WTC11 (cell line): ENCODE measurements around the gene HAP1. TPM values are rescaled to one million over a fixed set of nuclear protein-coding genes. Genes with fewer than 3 reads are reported as not detected.
A peak's percentile ranks its signal among the peaks of the same experiment; 100 is the strongest.

ENCODE experiments used
- ATAC-seq: fragments of 200-7000 bp; cut with Tn5 transposase; 2 replicates; pipeline ENCODE4 v1.10.0; 2021; ENCODE audit warnings: mild to moderate bottlenecking, moderate library complexity
- CTCF ChIA-PET: fragments of 300-600 bp; sonication (Branson Sonifier 250); formaldehyde crosslinking; loops from one replicate; lab custom pipeline; 2021; ENCODE audit warnings: antibody characterized with exemption; lab: Charles Lee
- POLR2A ChIA-PET: fragments of 350-600 bp; sonication (Branson Sonifier 250); formaldehyde crosslinking; loops from one replicate; lab custom pipeline; 2021; ENCODE audit warnings: antibody characterized with exemption; lab: Charles Lee
- DNase-seq: peaks from one replicate; pipeline ENCODE4 v3.0.0; 2021; ENCODE audit warnings: low spot score
- H3K27ac Mint-ChIP-seq: 2 replicates; pipeline ENCODE4 v1.8.0; 2021; ENCODE audit warnings: mixed read lengths
- H3K27me3 Mint-ChIP-seq: 2 replicates; pipeline ENCODE4 v1.8.0; 2021; ENCODE audit warnings: low read depth, mild to moderate bottlenecking, moderate library complexity, mixed read lengths
- H3K36me3 Mint-ChIP-seq: 2 replicates; pipeline ENCODE4 v1.8.0; 2021; ENCODE audit warnings: mixed read lengths
- H3K4me1 Mint-ChIP-seq: 2 replicates; pipeline ENCODE4 v1.8.0; 2022; ENCODE audit warnings: mixed read lengths
- H3K4me3 Mint-ChIP-seq: 2 replicates; pipeline ENCODE4 v1.8.0; 2021; ENCODE audit warnings: mild to moderate bottlenecking, moderate library complexity, mixed read lengths
- H3K9me3 Mint-ChIP-seq: 2 replicates; pipeline ENCODE4 v1.8.0; 2021; ENCODE audit warnings: mixed read lengths
- ETV6 ChIP-seq: sonication (generic); formaldehyde crosslinking; IDR thresholded peaks from 2 replicates; pipeline ENCODE4 v1.8.1; 2022; ENCODE audit warnings: mild to moderate bottlenecking, missing genetic modification reagents
- GTF2I ChIP-seq: fragments of 250-450 bp; sonication (Bioruptor Pico); conservative IDR thresholded peaks from 2 replicates; pipeline ENCODE4 v1.4.0; 2021; ENCODE audit warnings: mild to moderate bottlenecking
- MXD4 ChIP-seq: fragments of 250-450 bp; sonication (Bioruptor Pico); IDR thresholded peaks from 2 replicates; pipeline ENCODE4 v1.8.0; 2021; ENCODE audit warnings: mild to moderate bottlenecking, moderate library complexity, borderline replicate concordance
- SMAD4 ChIP-seq: sonication (generic); formaldehyde crosslinking; IDR thresholded peaks from 2 replicates; pipeline ENCODE4 v1.8.0; 2022; ENCODE audit warnings: mild to moderate bottlenecking, missing genetic modification reagents
- TCF7 ChIP-seq: sonication (generic); formaldehyde crosslinking; IDR thresholded peaks from 2 replicates; pipeline ENCODE4 v1.8.0; 2022; ENCODE audit warnings: mild to moderate bottlenecking, low read depth, missing genetic modification reagents, moderate library complexity
- ZNF138 ChIP-seq: sonication (generic); formaldehyde crosslinking; conservative IDR thresholded peaks from 2 replicates; pipeline ENCODE4 v1.8.1; 2022; ENCODE audit warnings: mild to moderate bottlenecking, moderate library complexity, missing genetic modification reagents
- ZNF317 ChIP-seq: sonication (generic); formaldehyde crosslinking; IDR thresholded peaks from 2 replicates; pipeline ENCODE4 v1.8.1; 2023; ENCODE audit warnings: low read depth, mild to moderate bottlenecking, moderate library complexity, missing genetic modification reagents, borderline replicate concordance
- total RNA-seq: library from RNA; stranded (reverse); gene quantifications from 3 replicates; pipeline ENCODE4 v1.2.3, GENCODE V29; 2021
- TF ChIP-seq, protein P1 (sequence below): sonication (generic); formaldehyde crosslinking; IDR thresholded peaks from 2 replicates; pipeline ENCODE4 v1.8.1; 2023; ENCODE audit warnings: mild to moderate bottlenecking, missing genetic modification reagents
- TF ChIP-seq, protein P2 (sequence below): fragments of 250-450 bp; sonication (Bioruptor Pico); IDR thresholded peaks from 2 replicates; pipeline ENCODE4 v2.1.2; 2022; ENCODE audit warnings: mild to moderate bottlenecking, moderate library complexity
- TF ChIP-seq, protein P3 (sequence below): sonication (generic); formaldehyde crosslinking; IDR thresholded peaks from 2 replicates; pipeline ENCODE4 v1.8.0; 2022; ENCODE audit warnings: missing genetic modification reagents
- TF ChIP-seq, protein P4 (sequence below): fragments of 250-450 bp; sonication (Bioruptor Pico); IDR thresholded peaks from 2 replicates; pipeline ENCODE4 v1.9.0; 2021; ENCODE audit warnings: mild to moderate bottlenecking
- TF ChIP-seq, protein P5 (sequence below): fragments of 250-450 bp; sonication (Bioruptor Pico); IDR thresholded peaks from 2 replicates; pipeline ENCODE4 v1.9.0; 2021; ENCODE audit warnings: mild to moderate bottlenecking
- TF ChIP-seq, protein P6 (sequence below): sonication (generic); formaldehyde crosslinking; IDR thresholded peaks from 2 replicates; pipeline ENCODE4 v1.8.0; 2023; ENCODE audit warnings: missing genetic modification reagents, mild to moderate bottlenecking, borderline replicate concordance

Gene HAP1
- total RNA-seq, 1 experiment from 2014 or later: 4.4 TPM

DNA sequence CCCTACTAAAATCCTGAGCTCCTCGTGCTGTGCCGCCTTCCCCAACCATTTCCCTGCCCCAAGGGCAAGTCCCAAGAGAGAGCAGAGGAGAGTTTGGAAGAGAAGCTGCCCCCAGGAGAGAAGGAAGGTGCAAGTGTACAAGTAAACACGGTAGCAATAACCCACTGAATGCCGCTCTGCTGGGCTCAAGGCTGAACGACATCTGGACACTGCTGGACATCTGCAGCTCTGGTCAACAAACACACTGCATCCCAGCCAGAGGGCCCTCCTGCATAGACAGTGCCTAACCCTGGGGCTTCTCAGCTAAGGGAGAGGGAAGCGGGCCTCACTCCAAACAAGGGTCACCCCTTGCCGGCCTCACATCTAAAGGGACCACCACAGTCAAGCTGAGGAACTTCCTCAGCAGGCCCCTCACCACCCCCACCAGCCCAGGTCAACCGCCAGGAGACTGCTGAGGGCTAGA lies 39.3 kb upstream of the HAP1 start:
- TF ChIP-seq ZNF317 (CRISPR knock-in tag) (no peak), ZNF138 (CRISPR knock-in tag) (no peak), SMAD4 (CRISPR knock-in tag) (no peak), TCF7 (no peak), MXD4 (CRISPR knock-in tag) (no peak), ETV6 (no peak)
- TF ChIP-seq, protein P1, sequence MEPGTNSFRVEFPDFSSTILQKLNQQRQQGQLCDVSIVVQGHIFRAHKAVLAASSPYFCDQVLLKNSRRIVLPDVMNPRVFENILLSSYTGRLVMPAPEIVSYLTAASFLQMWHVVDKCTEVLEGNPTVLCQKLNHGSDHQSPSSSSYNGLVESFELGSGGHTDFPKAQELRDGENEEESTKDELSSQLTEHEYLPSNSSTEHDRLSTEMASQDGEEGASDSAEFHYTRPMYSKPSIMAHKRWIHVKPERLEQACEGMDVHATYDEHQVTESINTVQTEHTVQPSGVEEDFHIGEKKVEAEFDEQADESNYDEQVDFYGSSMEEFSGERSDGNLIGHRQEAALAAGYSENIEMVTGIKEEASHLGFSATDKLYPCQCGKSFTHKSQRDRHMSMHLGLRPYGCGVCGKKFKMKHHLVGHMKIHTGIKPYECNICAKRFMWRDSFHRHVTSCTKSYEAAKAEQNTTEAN: no peak
- TF ChIP-seq, protein P2, sequence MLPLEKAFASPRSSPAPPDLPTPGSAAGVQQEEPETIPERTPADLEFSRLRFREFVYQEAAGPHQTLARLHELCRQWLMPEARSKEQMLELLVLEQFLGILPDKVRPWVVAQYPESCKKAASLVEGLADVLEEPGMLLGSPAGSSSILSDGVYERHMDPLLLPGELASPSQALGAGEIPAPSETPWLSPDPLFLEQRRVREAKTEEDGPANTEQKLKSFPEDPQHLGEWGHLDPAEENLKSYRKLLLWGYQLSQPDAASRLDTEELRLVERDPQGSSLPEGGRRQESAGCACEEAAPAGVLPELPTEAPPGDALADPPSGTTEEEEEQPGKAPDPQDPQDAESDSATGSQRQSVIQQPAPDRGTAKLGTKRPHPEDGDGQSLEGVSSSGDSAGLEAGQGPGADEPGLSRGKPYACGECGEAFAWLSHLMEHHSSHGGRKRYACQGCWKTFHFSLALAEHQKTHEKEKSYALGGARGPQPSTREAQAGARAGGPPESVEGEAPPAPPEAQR (CRISPR knock-in tag): no peak
- TF ChIP-seq, protein P3, sequence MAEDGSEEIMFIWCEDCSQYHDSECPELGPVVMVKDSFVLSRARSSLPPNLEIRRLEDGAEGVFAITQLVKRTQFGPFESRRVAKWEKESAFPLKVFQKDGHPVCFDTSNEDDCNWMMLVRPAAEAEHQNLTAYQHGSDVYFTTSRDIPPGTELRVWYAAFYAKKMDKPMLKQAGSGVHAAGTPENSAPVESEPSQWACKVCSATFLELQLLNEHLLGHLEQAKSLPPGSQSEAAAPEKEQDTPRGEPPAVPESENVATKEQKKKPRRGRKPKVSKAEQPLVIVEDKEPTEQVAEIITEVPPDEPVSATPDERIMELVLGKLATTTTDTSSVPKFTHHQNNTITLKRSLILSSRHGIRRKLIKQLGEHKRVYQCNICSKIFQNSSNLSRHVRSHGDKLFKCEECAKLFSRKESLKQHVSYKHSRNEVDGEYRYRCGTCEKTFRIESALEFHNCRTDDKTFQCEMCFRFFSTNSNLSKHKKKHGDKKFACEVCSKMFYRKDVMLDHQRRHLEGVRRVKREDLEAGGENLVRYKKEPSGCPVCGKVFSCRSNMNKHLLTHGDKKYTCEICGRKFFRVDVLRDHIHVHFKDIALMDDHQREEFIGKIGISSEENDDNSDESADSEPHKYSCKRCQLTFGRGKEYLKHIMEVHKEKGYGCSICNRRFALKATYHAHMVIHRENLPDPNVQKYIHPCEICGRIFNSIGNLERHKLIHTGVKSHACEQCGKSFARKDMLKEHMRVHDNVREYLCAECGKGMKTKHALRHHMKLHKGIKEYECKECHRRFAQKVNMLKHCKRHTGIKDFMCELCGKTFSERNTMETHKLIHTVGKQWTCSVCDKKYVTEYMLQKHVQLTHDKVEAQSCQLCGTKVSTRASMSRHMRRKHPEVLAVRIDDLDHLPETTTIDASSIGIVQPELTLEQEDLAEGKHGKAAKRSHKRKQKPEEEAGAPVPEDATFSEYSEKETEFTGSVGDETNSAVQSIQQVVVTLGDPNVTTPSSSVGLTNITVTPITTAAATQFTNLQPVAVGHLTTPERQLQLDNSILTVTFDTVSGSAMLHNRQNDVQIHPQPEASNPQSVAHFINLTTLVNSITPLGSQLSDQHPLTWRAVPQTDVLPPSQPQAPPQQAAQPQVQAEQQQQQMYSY (CRISPR knock-in tag): no peak
- TF ChIP-seq, protein P4, sequence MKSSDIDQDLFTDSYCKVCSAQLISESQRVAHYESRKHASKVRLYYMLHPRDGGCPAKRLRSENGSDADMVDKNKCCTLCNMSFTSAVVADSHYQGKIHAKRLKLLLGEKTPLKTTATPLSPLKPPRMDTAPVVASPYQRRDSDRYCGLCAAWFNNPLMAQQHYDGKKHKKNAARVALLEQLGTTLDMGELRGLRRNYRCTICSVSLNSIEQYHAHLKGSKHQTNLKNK (CRISPR knock-in tag): no peak
- TF ChIP-seq, protein P5, sequence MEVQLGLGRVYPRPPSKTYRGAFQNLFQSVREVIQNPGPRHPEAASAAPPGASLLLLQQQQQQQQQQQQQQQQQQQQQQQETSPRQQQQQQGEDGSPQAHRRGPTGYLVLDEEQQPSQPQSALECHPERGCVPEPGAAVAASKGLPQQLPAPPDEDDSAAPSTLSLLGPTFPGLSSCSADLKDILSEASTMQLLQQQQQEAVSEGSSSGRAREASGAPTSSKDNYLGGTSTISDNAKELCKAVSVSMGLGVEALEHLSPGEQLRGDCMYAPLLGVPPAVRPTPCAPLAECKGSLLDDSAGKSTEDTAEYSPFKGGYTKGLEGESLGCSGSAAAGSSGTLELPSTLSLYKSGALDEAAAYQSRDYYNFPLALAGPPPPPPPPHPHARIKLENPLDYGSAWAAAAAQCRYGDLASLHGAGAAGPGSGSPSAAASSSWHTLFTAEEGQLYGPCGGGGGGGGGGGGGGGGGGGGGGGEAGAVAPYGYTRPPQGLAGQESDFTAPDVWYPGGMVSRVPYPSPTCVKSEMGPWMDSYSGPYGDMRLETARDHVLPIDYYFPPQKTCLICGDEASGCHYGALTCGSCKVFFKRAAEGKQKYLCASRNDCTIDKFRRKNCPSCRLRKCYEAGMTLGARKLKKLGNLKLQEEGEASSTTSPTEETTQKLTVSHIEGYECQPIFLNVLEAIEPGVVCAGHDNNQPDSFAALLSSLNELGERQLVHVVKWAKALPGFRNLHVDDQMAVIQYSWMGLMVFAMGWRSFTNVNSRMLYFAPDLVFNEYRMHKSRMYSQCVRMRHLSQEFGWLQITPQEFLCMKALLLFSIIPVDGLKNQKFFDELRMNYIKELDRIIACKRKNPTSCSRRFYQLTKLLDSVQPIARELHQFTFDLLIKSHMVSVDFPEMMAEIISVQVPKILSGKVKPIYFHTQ (CRISPR knock-in tag): no peak
- no peaks in the 10 kb centered on the region for H3K27me3 Mint-ChIP-seq
- H3K9me3 Mint-ChIP-seq: no peaks in the 10 kb centered on the region
- ChIA-PET CTCF (interaction anchor here (0.6 to 7.1 kb wide), 9 partner anchors 8 to 327 kb away, joined by 3 to 135 read pairs (median 6); partner anchors contain the start of genes JUP and P3H4), POLR2A (interaction anchor here (1.1 to 2.9 kb wide), 4 partner anchors 8 to 92 kb away, joined by 3 to 37 read pairs (median 6); partner anchors contain the start of genes JUP and KLHL11)
- H3K4me3 Mint-ChIP-seq: no peak overlapping the region
- DNase-seq (no peak), ATAC-seq (no peak)
- H3K4me1 Mint-ChIP-seq: peaks cover 62% of the 10 kb centered on the region
- H3K27ac Mint-ChIP-seq: peak overlapping the region; percentile 78
- H3K36me3 Mint-ChIP-seq: peaks cover 16% of the 10 kb centered on the region

DNA sequence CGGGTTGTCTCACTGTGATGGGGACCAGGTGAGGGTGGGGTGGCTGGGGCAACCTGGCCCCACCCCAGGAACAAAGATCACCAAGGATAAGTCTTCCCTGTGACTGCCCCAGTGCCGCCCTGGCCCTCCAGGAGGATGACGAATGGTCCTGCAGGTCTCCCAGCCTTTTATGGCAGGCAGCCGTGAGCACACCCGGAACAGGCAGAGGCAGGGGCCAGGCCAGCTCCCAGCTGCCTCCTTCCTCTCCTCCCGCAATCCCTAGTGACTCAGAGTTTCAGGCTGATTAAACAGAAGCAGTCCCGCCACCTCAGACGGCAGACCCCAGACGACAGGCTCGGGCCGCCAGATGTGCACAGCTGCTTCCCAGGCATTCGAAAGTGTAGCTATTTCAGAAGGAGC lies 38.7 kb upstream of the HAP1 start:
- no peaks in the 10 kb centered on the region for H3K27me3 Mint-ChIP-seq
- POLR2A ChIA-PET: interaction anchor here (1.1 to 2.9 kb wide), 4 partner anchors 9 to 92 kb away, joined by 3 to 37 read pairs (median 6); partner anchors contain the start of genes JUP and KLHL11
- H3K4me1 Mint-ChIP-seq: peaks cover 62% of the 10 kb centered on the region
- CTCF ChIA-PET: interaction anchor here (0.7 to 7.1 kb wide), 8 partner anchors 9 to 328 kb away, joined by 3 to 135 read pairs (median 6); partner anchors contain the start of genes JUP and P3H4
- peak; percentile 41 for DNase-seq
- peak; percentile 19 for ATAC-seq
- no peak for TF ChIP-seq GTF2I (CRISPR knock-in tag)
- TF ChIP-seq, protein P6, sequence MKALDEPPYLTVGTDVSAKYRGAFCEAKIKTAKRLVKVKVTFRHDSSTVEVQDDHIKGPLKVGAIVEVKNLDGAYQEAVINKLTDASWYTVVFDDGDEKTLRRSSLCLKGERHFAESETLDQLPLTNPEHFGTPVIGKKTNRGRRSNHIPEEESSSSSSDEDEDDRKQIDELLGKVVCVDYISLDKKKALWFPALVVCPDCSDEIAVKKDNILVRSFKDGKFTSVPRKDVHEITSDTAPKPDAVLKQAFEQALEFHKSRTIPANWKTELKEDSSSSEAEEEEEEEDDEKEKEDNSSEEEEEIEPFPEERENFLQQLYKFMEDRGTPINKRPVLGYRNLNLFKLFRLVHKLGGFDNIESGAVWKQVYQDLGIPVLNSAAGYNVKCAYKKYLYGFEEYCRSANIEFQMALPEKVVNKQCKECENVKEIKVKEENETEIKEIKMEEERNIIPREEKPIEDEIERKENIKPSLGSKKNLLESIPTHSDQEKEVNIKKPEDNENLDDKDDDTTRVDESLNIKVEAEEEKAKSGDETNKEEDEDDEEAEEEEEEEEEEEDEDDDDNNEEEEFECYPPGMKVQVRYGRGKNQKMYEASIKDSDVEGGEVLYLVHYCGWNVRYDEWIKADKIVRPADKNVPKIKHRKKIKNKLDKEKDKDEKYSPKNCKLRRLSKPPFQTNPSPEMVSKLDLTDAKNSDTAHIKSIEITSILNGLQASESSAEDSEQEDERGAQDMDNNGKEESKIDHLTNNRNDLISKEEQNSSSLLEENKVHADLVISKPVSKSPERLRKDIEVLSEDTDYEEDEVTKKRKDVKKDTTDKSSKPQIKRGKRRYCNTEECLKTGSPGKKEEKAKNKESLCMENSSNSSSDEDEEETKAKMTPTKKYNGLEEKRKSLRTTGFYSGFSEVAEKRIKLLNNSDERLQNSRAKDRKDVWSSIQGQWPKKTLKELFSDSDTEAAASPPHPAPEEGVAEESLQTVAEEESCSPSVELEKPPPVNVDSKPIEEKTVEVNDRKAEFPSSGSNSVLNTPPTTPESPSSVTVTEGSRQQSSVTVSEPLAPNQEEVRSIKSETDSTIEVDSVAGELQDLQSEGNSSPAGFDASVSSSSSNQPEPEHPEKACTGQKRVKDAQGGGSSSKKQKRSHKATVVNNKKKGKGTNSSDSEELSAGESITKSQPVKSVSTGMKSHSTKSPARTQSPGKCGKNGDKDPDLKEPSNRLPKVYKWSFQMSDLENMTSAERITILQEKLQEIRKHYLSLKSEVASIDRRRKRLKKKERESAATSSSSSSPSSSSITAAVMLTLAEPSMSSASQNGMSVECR (CRISPR knock-in tag): no peak
- TF ChIP-seq, all 79 proteins: peak for 0
- no peaks in the 10 kb centered on the region for H3K9me3 Mint-ChIP-seq
- H3K27ac Mint-ChIP-seq: peak overlapping the region; percentile 89; the same call in 1 of the 2 replicates
- H3K4me3 Mint-ChIP-seq: no peak overlapping the region
- H3K36me3 Mint-ChIP-seq: peaks cover 19% of the 10 kb centered on the region
